RWPE1 (cell line): ENCODE measurements around the gene AAR2.

ENCODE experiments used
- CTCF ChIA-PET: fragments of 350-600 bp; sonication (Branson Sonifier 250); formaldehyde crosslinking; extraction: SDS; loops from one replicate; lab custom pipeline; 2021; lab: Yijun Ruan, JAX
- POLR2A ChIA-PET: fragments of 400-600 bp; formaldehyde crosslinking; extraction: SDS; loops from one replicate; lab custom pipeline; 2020; ENCODE audit warnings: antibody characterized with exemption; ENCODE audit not compliant: low non-redundant PET; lab: Yijun Ruan, JAX
- DNase-seq: peaks from one replicate; pipeline ENCODE4 v3.0.0; 2012; ENCODE audit warnings: low spot score
- H3K27ac ChIP-seq: fragments of 450-650 bp; 2 replicates; pipeline ENCODE4 v1.5.1; 2017
- CTCF ChIP-seq: fragments of 450-650 bp; conservative IDR thresholded peaks from 2 replicates; pipeline ENCODE4 v1.5.1; 2017; ENCODE audit warnings: low read depth, mild to moderate bottlenecking

Gene AAR2

GRCh38 chr20:36255445-36255844 lies 19.2 kb downstream of the AAR2 start:
- TF ChIP-seq CTCF = no peak
- DNase-seq = no peak
- ChIA-PET POLR2A (no interaction called here), CTCF (interaction anchor here (0.6 to 1.2 kb wide), 8 partner anchors 17 to 260 kb away, joined by 3 to 5 read pairs (median 3); no protein-coding TSS in a partner anchor)
- H3K27ac ChIP-seq = no peak overlapping the region

- CTCF ChIA-PET = no interaction called here
- no peak overlapping the region for H3K27ac ChIP-seq
- no peak for DNase-seq
- no peak for TF ChIP-seq CTCF
- POLR2A ChIA-PET = no interaction called here
Observed at GRCh38 chr20:36259177-36260061, 23.1 kb downstream of the AAR2 start.

GRCh38 chr20:36260316-36260715 lies 24.0 kb downstream of the AAR2 start:
- ChIA-PET POLR2A (interaction anchor here (0.6 kb wide), 1 partner anchor 8 kb away, joined by 7 read pairs; no protein-coding TSS in a partner anchor), CTCF (no interaction called here)
- no peak for TF ChIP-seq CTCF
- H3K27ac ChIP-seq = no peak overlapping the region
- DNase-seq = no peak

- ChIA-PET POLR2A (no interaction called here), CTCF (interaction anchor here (0.9 kb wide), 1 partner anchor 59 kb away, joined by 5 read pairs; no protein-coding TSS in a partner anchor)
- no peak for DNase-seq
- no peak overlapping the region for H3K27ac ChIP-seq
- TF ChIP-seq CTCF = no peak
Observed at GRCh38 chr20:36261389-36262105, 25.3 kb downstream of the AAR2 start.

- POLR2A ChIA-PET = no interaction called here
- H3K27ac ChIP-seq = no peak overlapping the region
- no peak for DNase-seq
- TF ChIP-seq CTCF = no peak
- CTCF ChIA-PET = interaction anchor here (0.9 kb wide), 1 partner anchor 60 kb away, joined by 5 read pairs; no protein-coding TSS in a partner anchor
Observed at GRCh38 chr20:36262440-36262839, 26.2 kb downstream of the AAR2 start.
